CD4-positive, CD25-positive, alpha-beta regulatory T cell (primary cell): Measurements from ENCODE around the gene VIL1. TPM values are rescaled to one million over a fixed set of nuclear protein-coding genes. Genes with fewer than 3 reads are reported as not detected.

Experiments
- ATAC-seq, 2 donors: fragments of 150-1000 bp; cut with Tn5 transposase; one replicate each; pipeline ENCODE4 v1.10.0; 2021; ENCODE audit warnings: low read depth in 2 of 2, moderate number of reproducible peaks in 2 of 2, moderate library complexity in 1 of 2
- DNase-seq, 3 donors: peaks; one replicate each; pipeline versions ENCODE4 v3.0.0 to v3.0.0-alpha.2; 2012 to 2022; ENCODE audit warnings: mixed read lengths in 1 of 3
- H3K27ac ChIP-seq: one replicate; pipeline ENCODE4 v1.7.0; 2013; ENCODE audit warnings: mild to moderate bottlenecking, low read length; ENCODE audit not compliant: insufficient read depth, poor library complexity, severe bottlenecking
- H3K27me3 ChIP-seq: one replicate; pipeline ENCODE4 v1.7.0; 2013; ENCODE audit warnings: low read length; ENCODE audit not compliant: control insufficient read depth, insufficient read depth
- H3K36me3 ChIP-seq: one replicate; pipeline ENCODE4 v1.7.0; 2013; ENCODE audit warnings: mild to moderate bottlenecking, low read length, moderate library complexity; ENCODE audit not compliant: control insufficient read depth, insufficient read depth
- H3K4me1 ChIP-seq: 2 replicates; pipeline ENCODE4 v1.7.0; 2013; ENCODE audit warnings: mild to moderate bottlenecking, low read length; ENCODE audit not compliant: insufficient read depth, control insufficient read depth, poor library complexity, severe bottlenecking
- H3K4me3 ChIP-seq: one replicate; pipeline ENCODE4 v1.7.0; 2013; ENCODE audit warnings: low read depth, mild to moderate bottlenecking, low read length, moderate library complexity
- H3K9me3 ChIP-seq, 2 experiments: 1 replicate in 1 of 2; 2 replicates in 1 of 2; pipeline ENCODE4 v1.7.0; 2013; ENCODE audit warnings: low read length in 2 of 2, mild to moderate bottlenecking in 1 of 2, moderate library complexity in 1 of 2; ENCODE audit not compliant: control insufficient read depth in 2 of 2
- H3K27ac Mint-ChIP-seq, 3 donors: one replicate each; pipeline ENCODE4 v1.8.0; 2020 to 2022; ENCODE audit warnings: mild to moderate bottlenecking in 3 of 3, mixed read lengths in 3 of 3, moderate library complexity in 2 of 3
- H3K27me3 Mint-ChIP-seq: one replicate; pipeline ENCODE4 v1.8.0; 2022; ENCODE audit warnings: mild to moderate bottlenecking, mixed read lengths
- H3K36me3 Mint-ChIP-seq: one replicate; pipeline ENCODE4 v1.8.0; 2020; ENCODE audit warnings: mixed read lengths
- H3K4me1 Mint-ChIP-seq, 4 donors: one replicate each; pipeline ENCODE4 v1.8.0; 2020 to 2022; ENCODE audit warnings: mixed read lengths in 4 of 4, mild to moderate bottlenecking in 1 of 4
- H3K4me3 Mint-ChIP-seq, 4 donors: one replicate each; pipeline ENCODE4 v1.8.0; 2020 to 2022; ENCODE audit warnings: mild to moderate bottlenecking in 4 of 4, mixed read lengths in 4 of 4, moderate library complexity in 3 of 4
- H3K9me3 Mint-ChIP-seq, 7 donors: one replicate each; pipeline ENCODE4 v1.8.0; 2020 to 2022; ENCODE audit warnings: mixed read lengths in 7 of 7, mild to moderate bottlenecking in 3 of 7, moderate library complexity in 2 of 7
- polyA plus RNA-seq, 4 donors: library from polyadenylated mRNA; unstranded; fragments of 300-500 nt; fragmentation: Illumina TruSeq; gene quantifications; one replicate each; pipeline ENCODE4 v1.2.3, GENCODE V29; 2021
- total RNA-seq: library from RNA; stranded (reverse); gene quantifications from one replicate; pipeline ENCODE4 v1.2.3, GENCODE V29; 2022

Gene VIL1
- total and polyA plus RNA-seq, 5 donors from 2014 or later: 0.08 to 2.1 (median 0.18) TPM; not detected in 1

- peaks cover 0 to 6% (median 0%) of the 10 kb centered on the region in 4 donors for H3K4me1 Mint-ChIP-seq
- H3K27ac Mint-ChIP-seq: no peak overlapping the region
- no peaks in the 10 kb centered on the region for H3K36me3 Mint-ChIP-seq
- no peak for ATAC-seq
- H3K9me3 ChIP-seq: no peaks in the 10 kb centered on the region
- H3K27ac ChIP-seq: no peak overlapping the region
- H3K4me1 ChIP-seq: no peaks in the 10 kb centered on the region
- peaks cover 4% of the 10 kb centered on the region for H3K27me3 Mint-ChIP-seq
- no peak overlapping the region for H3K4me3 ChIP-seq
- no peaks in the 10 kb centered on the region for H3K27me3 ChIP-seq
- H3K4me3 Mint-ChIP-seq: no peak overlapping the region
- H3K9me3 Mint-ChIP-seq: no peaks in the 10 kb centered on the region
- no peak for DNase-seq
- H3K36me3 ChIP-seq: no peaks in the 10 kb centered on the region
These were observed 604 bp upstream of the VIL1 start for GRCh38 chr2:218418321-218418716.

GRCh38 chr2:218419630-218420216 lies 800 bp downstream of the VIL1 start:
- Mint-ChIP-seq H3K4me1 (peaks cover 0 to 6% (median 0%) of the 10 kb centered on the region in 4 donors), H3K36me3 (no peaks in the 10 kb centered on the region), H3K4me3 (no peak overlapping the region), H3K9me3 (no peaks in the 10 kb centered on the region), H3K27ac (peak overlapping the region in 1 of 3 donors; percentile 26), H3K27me3 (no peaks in the 10 kb centered on the region)
- Histone ChIP-seq H3K27ac (no peak overlapping the region), H3K4me3 (no peak overlapping the region), H3K4me1 (no peaks in the 10 kb centered on the region), H3K36me3 (no peaks in the 10 kb centered on the region), H3K27me3 (no peaks in the 10 kb centered on the region), H3K9me3 (no peaks in the 10 kb centered on the region)
- DNase-seq (no peak), ATAC-seq (no peak)

DNA sequence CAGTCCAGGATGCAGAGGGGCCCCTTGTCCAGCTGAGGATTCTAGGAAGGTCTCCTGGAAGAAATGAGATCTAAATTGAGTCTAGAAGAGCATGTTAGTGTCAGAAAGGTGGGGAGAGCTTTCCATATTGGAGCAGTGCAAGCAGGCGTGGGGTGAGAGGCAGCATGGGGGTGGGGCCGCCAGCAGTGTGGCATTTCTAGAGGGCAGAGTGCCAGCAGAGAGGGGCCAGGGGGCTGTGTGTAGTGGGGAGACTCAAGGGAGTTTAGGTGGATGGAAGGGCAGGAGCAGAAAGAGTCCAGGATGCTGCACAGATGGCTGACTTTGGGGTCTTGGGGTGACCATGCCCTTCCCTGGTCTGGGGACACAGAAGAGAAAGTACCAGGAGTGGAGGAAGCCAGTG lies 2.1 kb downstream of the VIL1 start:
- no peaks in the 10 kb centered on the region for H3K27me3 ChIP-seq
- no peaks in the 10 kb centered on the region for H3K9me3 ChIP-seq
- Mint-ChIP-seq H3K27ac (no peak overlapping the region), H3K4me3 (no peak overlapping the region), H3K4me1 (peaks cover 0 to 6% (median 0%) of the 10 kb centered on the region in 4 donors), H3K36me3 (no peaks in the 10 kb centered on the region), H3K27me3 (peaks cover 4% of the 10 kb centered on the region), H3K9me3 (no peaks in the 10 kb centered on the region)
- H3K4me1 ChIP-seq: no peaks in the 10 kb centered on the region
- ATAC-seq (no peak), DNase-seq (no peak)
- no peak overlapping the region for H3K4me3 ChIP-seq
- H3K36me3 ChIP-seq: no peaks in the 10 kb centered on the region
- no peak overlapping the region for H3K27ac ChIP-seq

DNA sequence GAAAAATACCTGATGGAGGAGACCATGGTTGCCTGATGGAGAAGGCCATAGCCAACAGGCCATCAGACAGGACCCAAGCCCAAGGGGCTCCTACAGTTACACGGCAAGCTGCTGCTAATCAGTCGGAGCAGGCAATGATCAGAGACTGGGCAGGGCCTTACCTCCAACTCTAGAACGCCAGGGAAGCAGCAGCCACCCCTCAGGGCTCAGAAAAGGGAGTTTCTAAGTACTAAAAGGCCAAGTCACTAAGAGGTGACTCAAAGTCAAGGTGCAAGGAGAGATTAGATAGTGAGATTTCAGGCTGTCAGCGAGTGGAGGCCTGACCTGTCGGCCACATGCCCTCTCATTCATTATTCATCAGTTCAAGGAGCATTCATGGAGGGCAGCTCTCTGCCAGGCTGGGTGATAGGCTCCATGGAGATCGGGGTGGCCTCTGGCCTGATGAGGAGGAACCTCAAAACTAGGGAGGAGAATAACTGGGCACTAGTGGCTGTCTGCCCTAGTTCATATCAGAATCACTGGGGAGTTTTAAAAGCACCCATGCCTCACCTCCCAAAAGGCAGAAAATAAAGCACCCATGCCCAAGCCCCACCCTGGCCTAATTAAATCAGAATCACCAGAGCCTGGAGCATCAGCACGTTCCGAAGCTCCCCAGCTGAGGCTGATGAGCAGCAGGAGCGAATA lies 3.6 kb downstream of the VIL1 start:
- no peaks in the 10 kb centered on the region for H3K36me3 ChIP-seq
- Mint-ChIP-seq H3K4me1 (peaks cover 0 to 6% (median 0%) of the 10 kb centered on the region in 4 donors), H3K36me3 (no peaks in the 10 kb centered on the region), H3K9me3 (no peaks in the 10 kb centered on the region), H3K27me3 (peaks cover 4% of the 10 kb centered on the region), H3K27ac (no peak overlapping the region), H3K4me3 (no peak overlapping the region)
- H3K9me3 ChIP-seq: no peaks in the 10 kb centered on the region
- no peak overlapping the region for H3K4me3 ChIP-seq
- DNase-seq (no peak), ATAC-seq (no peak)
- H3K27ac ChIP-seq: no peak overlapping the region
- no peaks in the 10 kb centered on the region for H3K4me1 ChIP-seq
- H3K27me3 ChIP-seq: no peaks in the 10 kb centered on the region

DNA sequence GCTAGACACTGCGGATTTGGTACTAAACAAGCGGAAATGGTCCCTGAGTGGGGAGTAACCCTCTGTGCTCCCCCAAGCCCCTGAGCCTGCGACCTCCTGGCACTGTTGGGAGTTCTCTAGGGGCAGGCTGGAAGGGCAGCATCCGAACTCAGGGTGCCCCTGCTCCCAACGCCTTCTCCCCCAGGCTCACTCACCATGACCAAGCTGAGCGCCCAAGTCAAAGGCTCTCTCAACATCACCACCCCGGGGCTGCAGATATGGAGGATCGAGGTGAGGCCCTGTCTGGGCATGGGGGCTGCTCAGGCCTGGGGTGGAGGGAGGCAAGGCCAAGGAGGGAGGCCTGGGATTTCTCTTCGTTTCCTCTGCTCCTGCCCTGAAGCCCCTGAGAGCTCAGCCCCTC lies 4.7 kb downstream of the VIL1 start:
- no peaks in the 10 kb centered on the region for H3K36me3 ChIP-seq
- Mint-ChIP-seq H3K4me3 (no peak overlapping the region), H3K4me1 (peaks cover 0 to 6% (median 0%) of the 10 kb centered on the region in 4 donors), H3K9me3 (no peaks in the 10 kb centered on the region), H3K27ac (no peak overlapping the region), H3K27me3 (peaks cover 4% of the 10 kb centered on the region), H3K36me3 (no peaks in the 10 kb centered on the region)
- no peak overlapping the region for H3K27ac ChIP-seq
- no peaks in the 10 kb centered on the region for H3K4me1 ChIP-seq
- DNase-seq (no peak), ATAC-seq (no peak)
- H3K9me3 ChIP-seq: no peaks in the 10 kb centered on the region
- H3K27me3 ChIP-seq: no peaks in the 10 kb centered on the region
- H3K4me3 ChIP-seq: no peak overlapping the region

DNA sequence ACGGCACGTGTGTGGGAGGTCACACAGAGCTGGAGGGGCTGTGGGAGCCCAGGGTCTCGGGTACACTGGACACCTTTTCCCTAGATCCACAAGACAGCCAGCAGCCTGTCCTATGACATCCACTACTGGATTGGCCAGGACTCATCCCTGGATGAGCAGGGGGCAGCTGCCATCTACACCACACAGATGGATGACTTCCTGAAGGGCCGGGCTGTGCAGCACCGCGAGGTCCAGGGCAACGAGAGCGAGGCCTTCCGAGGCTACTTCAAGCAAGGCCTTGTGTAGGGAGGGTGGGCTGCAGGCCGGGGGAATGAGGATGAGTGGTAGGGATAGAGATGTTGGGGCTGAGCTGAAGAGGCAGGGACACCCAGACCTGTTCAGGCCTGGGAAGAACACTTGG lies 6.6 kb downstream of the VIL1 start:
- no peaks in the 10 kb centered on the region for H3K4me1 Mint-ChIP-seq
- H3K36me3 ChIP-seq: no peaks in the 10 kb centered on the region
- no peak overlapping the region for H3K27ac ChIP-seq
- H3K36me3 Mint-ChIP-seq: no peaks in the 10 kb centered on the region
- H3K27me3 ChIP-seq: no peaks in the 10 kb centered on the region
- H3K4me1 ChIP-seq: no peaks in the 10 kb centered on the region
- H3K27ac Mint-ChIP-seq: no peak overlapping the region
- ATAC-seq (no peak), DNase-seq (no peak)
- H3K27me3 Mint-ChIP-seq: peaks cover 4% of the 10 kb centered on the region
- H3K4me3 Mint-ChIP-seq: no peak overlapping the region
- H3K9me3 Mint-ChIP-seq: no peaks in the 10 kb centered on the region
- no peak overlapping the region for H3K4me3 ChIP-seq
- H3K9me3 ChIP-seq: no peaks in the 10 kb centered on the region

GRCh38 chr2:218427741-218428140 lies 8.8 kb downstream of the VIL1 start:
- H3K36me3 ChIP-seq: no peaks in the 10 kb centered on the region
- no peaks in the 10 kb centered on the region for H3K27me3 ChIP-seq
- no peaks in the 10 kb centered on the region for H3K4me1 ChIP-seq
- no peak overlapping the region for H3K4me3 Mint-ChIP-seq
- no peaks in the 10 kb centered on the region for H3K36me3 Mint-ChIP-seq
- ATAC-seq: no peak
- H3K4me3 ChIP-seq: no peak overlapping the region
- H3K27me3 Mint-ChIP-seq: peaks cover 16% of the 10 kb centered on the region
- H3K9me3 Mint-ChIP-seq: no peaks in the 10 kb centered on the region
- no peak for DNase-seq
- no peaks in the 10 kb centered on the region for H3K4me1 Mint-ChIP-seq
- no peak overlapping the region for H3K27ac Mint-ChIP-seq
- no peak overlapping the region for H3K27ac ChIP-seq
- H3K9me3 ChIP-seq: no peaks in the 10 kb centered on the region
